OCI-LY1 (cell line): ENCODE measurements around the gene NOTUM.

Experiments used
- H2AFZ ChIP-seq: fragments of 200-600 bp; sonication (generic), shearing (Covaris generic); 2 replicates; pipeline ENCODE4 v1.6.0; 2014; ENCODE audit warnings: antibody characterized with exemption, mild to moderate bottlenecking, low read length
- H3F3A ChIP-seq: fragments of 200-600 bp; sonication (generic), shearing (Covaris generic); 2 replicates; pipeline ENCODE4 v1.6.0; 2014; ENCODE audit warnings: mild to moderate bottlenecking, antibody characterized with exemption, low read length, moderate library complexity; ENCODE audit not compliant: insufficient read depth
- H3K27ac ChIP-seq: fragments of 200-600 bp; sonication (generic); 2 replicates; pipeline ENCODE4 v1.5.1; 2014; ENCODE audit warnings: low read length, mixed run types, mild to moderate bottlenecking, low read depth; ENCODE audit not compliant: poor library complexity, severe bottlenecking
- H3K27me3 ChIP-seq: fragments of 200-600 bp; sonication (generic); 2 replicates; pipeline ENCODE4 v1.6.0; 2014; ENCODE audit warnings: antibody characterized with exemption, mild to moderate bottlenecking, low read length, moderate library complexity; ENCODE audit not compliant: insufficient read depth
- H3K36me3 ChIP-seq: fragments of 200-600 bp; sonication (generic); 2 replicates; pipeline ENCODE4 v1.6.1; 2014; ENCODE audit warnings: mild to moderate bottlenecking, antibody characterized with exemption, low read length, moderate library complexity, mixed read lengths; ENCODE audit not compliant: insufficient read depth
- H3K4me1 ChIP-seq: fragments of 200-600 bp; sonication (generic); 2 replicates; pipeline ENCODE4 v1.5.1; 2014; ENCODE audit warnings: mild to moderate bottlenecking, low read length, moderate library complexity; ENCODE audit not compliant: insufficient read depth, severe bottlenecking
- H3K4me2 ChIP-seq: fragments of 200-600 bp; sonication (generic), shearing (Covaris generic); 2 replicates; pipeline ENCODE4 v1.6.1; 2014; ENCODE audit warnings: low read length
- H3K4me3 ChIP-seq: fragments of 200-600 bp; sonication (generic); 2 replicates; pipeline ENCODE4 v1.5.1; 2014; ENCODE audit warnings: low read length, low read depth, mild to moderate bottlenecking, mixed read lengths; ENCODE audit not compliant: poor library complexity, severe bottlenecking
- H3K79me2 ChIP-seq: fragments of 200-600 bp; shearing (Covaris generic); 2 replicates; pipeline ENCODE4 v1.6.1; 2016; ENCODE audit warnings: mixed run types, low read length, mixed read lengths; ENCODE audit not compliant: insufficient read depth
- H3K9ac ChIP-seq: fragments of 200-600 bp; sonication (generic), shearing (Covaris generic); 2 replicates; pipeline ENCODE4 v1.6.1; 2014; ENCODE audit warnings: mild to moderate bottlenecking, low read length, mixed read lengths
- H3K9me2 ChIP-seq: fragments of 200-600 bp; sonication (generic), shearing (Covaris generic); 2 replicates; pipeline ENCODE4 v1.6.1; 2014; ENCODE audit warnings: low read depth, mild to moderate bottlenecking, low read length, mixed read lengths
- H3K9me3 ChIP-seq: fragments of 200-600 bp; shearing (Covaris generic); 2 replicates; pipeline ENCODE4 v1.6.1; 2014; ENCODE audit warnings: low read length, mixed read lengths
- H4K20me1 ChIP-seq: fragments of 200-600 bp; sonication (generic), shearing (Covaris generic); 2 replicates; pipeline ENCODE4 v1.6.0; 2016; ENCODE audit warnings: mild to moderate bottlenecking, low read length; ENCODE audit not compliant: insufficient read depth
- CTCF ChIP-seq: fragments of 200-600 bp; sonication (generic), shearing (Covaris generic); IDR thresholded peaks from 2 replicates; pipeline ENCODE4 v1.5.1; 2017; ENCODE audit warnings: mild to moderate bottlenecking, antibody characterized with exemption, low read length, moderate library complexity, mixed read lengths
- EZH2 ChIP-seq: fragments of 200-600 bp; sonication (generic), shearing (Covaris generic); IDR thresholded peaks from 2 replicates; pipeline ENCODE4 v1.8.0; 2017; ENCODE audit warnings: borderline replicate concordance, mixed run types, mild to moderate bottlenecking, antibody characterized with exemption, low read length, moderate library complexity, mixed read lengths

Gene NOTUM

GRCh38 chr17:81999976-82000802 is 39.2 kb upstream of the NOTUM start:
- no peaks in the 10 kb centered on the region for H3K9me3 ChIP-seq
- no peak overlapping the region for H2AFZ ChIP-seq
- H3K4me2 ChIP-seq = no peak overlapping the region
- H3F3A ChIP-seq = no peaks in the 10 kb centered on the region
- H3K9me2 ChIP-seq = no peaks in the 10 kb centered on the region
- no peaks in the 10 kb centered on the region for H3K79me2 ChIP-seq
- no peak overlapping the region for H3K27ac ChIP-seq
- H3K4me3 ChIP-seq = no peak overlapping the region
- no peaks in the 10 kb centered on the region for H3K4me1 ChIP-seq
- H4K20me1 ChIP-seq = no peaks in the 10 kb centered on the region
- no peaks in the 10 kb centered on the region for H3K36me3 ChIP-seq
- no peaks in the 10 kb centered on the region; the same call in 1 of the 2 replicates for H3K27me3 ChIP-seq
- no peak overlapping the region for H3K9ac ChIP-seq
- TF ChIP-seq CTCF (no peak), EZH2 (no peak)

GRCh38 chr17:81999587-81999975 is 38.6 kb upstream of the NOTUM start:
- Histone ChIP-seq H3F3A (no peaks in the 10 kb centered on the region), H3K4me3 (no peak overlapping the region), H3K79me2 (no peaks in the 10 kb centered on the region), H3K4me1 (no peaks in the 10 kb centered on the region), H3K9me3 (no peaks in the 10 kb centered on the region), H4K20me1 (no peaks in the 10 kb centered on the region), H3K9me2 (no peaks in the 10 kb centered on the region), H2AFZ (no peak overlapping the region), H3K4me2 (no peak overlapping the region), H3K36me3 (no peaks in the 10 kb centered on the region), H3K27me3 (no peaks in the 10 kb centered on the region), H3K9ac (no peak overlapping the region), H3K27ac (no peak overlapping the region)
- no peak for TF ChIP-seq EZH2
- TF ChIP-seq CTCF = no peak

- H3K27me3 ChIP-seq = no peaks in the 10 kb centered on the region
- no peak overlapping the region for H3K9ac ChIP-seq
- H4K20me1 ChIP-seq = no peaks in the 10 kb centered on the region
- no peaks in the 10 kb centered on the region for H3K9me3 ChIP-seq
- H3K79me2 ChIP-seq = no peaks in the 10 kb centered on the region
- no peaks in the 10 kb centered on the region for H3K4me1 ChIP-seq
- no peak for TF ChIP-seq CTCF
- TF ChIP-seq EZH2 = no peak
- no peak overlapping the region for H3K4me3 ChIP-seq
- H2AFZ ChIP-seq = no peak overlapping the region
- no peak overlapping the region for H3K27ac ChIP-seq
- no peaks in the 10 kb centered on the region for H3K9me2 ChIP-seq
- no peaks in the 10 kb centered on the region for H3K36me3 ChIP-seq
- H3K4me2 ChIP-seq = no peak overlapping the region
- no peaks in the 10 kb centered on the region for H3F3A ChIP-seq
Observed at GRCh38 chr17:81998691-81999438, 37.9 kb upstream of the NOTUM start.
